HG02588 (cell line): ENCODE results near the gene MRPL20.

ENCODE experiments used
- ATAC-seq: cut with Tn5 transposase; IDR thresholded peaks from one replicate; pipeline ENCODE4 v1.9.1; 2021; ENCODE audit warnings: mild to moderate bottlenecking, moderate library complexity; ENCODE audit not compliant: unreplicated experiment

The MRPL20 gene

GRCh38 chr1:1366699-1367066, 40.4 kb downstream of the MRPL20 start:
- ATAC-seq: no peak

- no peak for ATAC-seq
Measured at GRCh38 chr1:1365875-1366698, 41.0 kb downstream of the MRPL20 start.

- ATAC-seq: no peak
Measured at GRCh38 chr1:1364266-1364665, 42.8 kb downstream of the MRPL20 start.

GRCh38 chr1:1361982-1362423, 45.1 kb downstream of the MRPL20 start:
- no peak for ATAC-seq

GRCh38 chr1:1361233-1361981, 45.7 kb downstream of the MRPL20 start:
- no peak for ATAC-seq

GRCh38 chr1:1360506-1361169, 46.5 kb downstream of the MRPL20 start:
- no peak for ATAC-seq

GRCh38 chr1:1359664-1360468, 47.2 kb downstream of the MRPL20 start:
- no peak for ATAC-seq

- no peak for ATAC-seq
Measured at GRCh38 chr1:1359308-1359663, 47.8 kb downstream of the MRPL20 start.

- ATAC-seq: no peak
Measured at GRCh38 chr1:1358433-1359271, 48.4 kb downstream of the MRPL20 start, which contains the start of gene MXRA8. Gene MXRA8, minus strand, starts transcription at chr1:1358555. Its CDS starts 51 bp downstream, at chr1:1358504.

GRCh38 chr1:1357871-1358432, 49.1 kb downstream of the MRPL20 start:
- ATAC-seq: no peak

GRCh38 chr1:1356796-1357401, 50.2 kb downstream of the MRPL20 start:
- ATAC-seq: no peak

GRCh38 chr1:1356166-1356795, 50.8 kb downstream of the MRPL20 start:
- ATAC-seq: no peak

GRCh38 chr1:1355416-1355815, 51.7 kb downstream of the MRPL20 start:
- ATAC-seq: no peak

- no peak for ATAC-seq
Measured at GRCh38 chr1:1354271-1355247, 52.5 kb downstream of the MRPL20 start.

- ATAC-seq: no peak
Measured at GRCh38 chr1:1353389-1354151, 53.5 kb downstream of the MRPL20 start.

GRCh38 chr1:1352786-1353388, 54.2 kb downstream of the MRPL20 start:
- no peak for ATAC-seq
